ENCODE data around the gene WNT8A.

Gene WNT8A

DNA sequence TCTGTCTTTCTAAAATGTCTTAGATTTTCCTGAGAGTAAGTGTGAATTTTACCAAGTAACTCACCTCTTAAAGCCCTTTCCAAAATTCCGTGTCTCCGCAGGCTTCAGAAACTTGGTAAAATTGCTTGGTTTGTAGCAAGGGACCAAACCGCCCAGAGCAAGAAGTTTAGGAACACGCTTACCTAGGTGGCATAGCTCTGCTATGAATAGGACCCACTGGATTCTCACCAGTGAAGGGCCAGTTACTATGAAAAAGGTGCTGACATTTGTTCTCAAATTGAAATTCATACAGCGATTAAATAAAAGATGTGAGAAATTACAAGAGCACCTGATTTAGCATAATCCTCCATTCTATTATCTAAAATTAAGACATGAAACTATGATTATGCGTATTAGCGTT, 48.7 kb downstream of the WNT8A start:
- Histone ChIP-seq H3K36me3 (ENCODE audit: insufficient read depth, low read length) (no peaks in the 10 kb centered on the region), H3K4me3 (ENCODE audit: low read depth in 1 of 2, low read length in 2 of 2) (no peak overlapping the region), H2AFZ (ENCODE audit: low read depth, low read length) (no peak overlapping the region), H3K9me3 (ENCODE audit: insufficient read depth, low read length, severe bottlenecking) (no peaks in the 10 kb centered on the region), H3K9ac (ENCODE audit: low read depth, low read length) (no peak overlapping the region), H3K4me1 (ENCODE audit: insufficient read depth, low read length) (no peaks in the 10 kb centered on the region), H3K4me2 (ENCODE audit: insufficient read depth, low read length) (no peak overlapping the region), H3K79me2 (ENCODE audit: insufficient read depth, low read length) (no peaks in the 10 kb centered on the region), H3K27me3 (ENCODE audit: insufficient read depth, low read length, poor library complexity) (no peaks in the 10 kb centered on the region), H4K20me1 (ENCODE audit: insufficient read depth, low read length) (no peaks in the 10 kb centered on the region), H3K27ac (ENCODE audit: low read length) (no peak overlapping the region)
- DNase-seq (no peak), ATAC-seq (ENCODE audit: insufficient read depth, low read depth) (no peak)
- TF ChIP-seq, protein P1, sequence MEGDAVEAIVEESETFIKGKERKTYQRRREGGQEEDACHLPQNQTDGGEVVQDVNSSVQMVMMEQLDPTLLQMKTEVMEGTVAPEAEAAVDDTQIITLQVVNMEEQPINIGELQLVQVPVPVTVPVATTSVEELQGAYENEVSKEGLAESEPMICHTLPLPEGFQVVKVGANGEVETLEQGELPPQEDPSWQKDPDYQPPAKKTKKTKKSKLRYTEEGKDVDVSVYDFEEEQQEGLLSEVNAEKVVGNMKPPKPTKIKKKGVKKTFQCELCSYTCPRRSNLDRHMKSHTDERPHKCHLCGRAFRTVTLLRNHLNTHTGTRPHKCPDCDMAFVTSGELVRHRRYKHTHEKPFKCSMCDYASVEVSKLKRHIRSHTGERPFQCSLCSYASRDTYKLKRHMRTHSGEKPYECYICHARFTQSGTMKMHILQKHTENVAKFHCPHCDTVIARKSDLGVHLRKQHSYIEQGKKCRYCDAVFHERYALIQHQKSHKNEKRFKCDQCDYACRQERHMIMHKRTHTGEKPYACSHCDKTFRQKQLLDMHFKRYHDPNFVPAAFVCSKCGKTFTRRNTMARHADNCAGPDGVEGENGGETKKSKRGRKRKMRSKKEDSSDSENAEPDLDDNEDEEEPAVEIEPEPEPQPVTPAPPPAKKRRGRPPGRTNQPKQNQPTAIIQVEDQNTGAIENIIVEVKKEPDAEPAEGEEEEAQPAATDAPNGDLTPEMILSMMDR (IDR thresholded peaks at IDR 0.05; ENCODE audit: borderline replicate concordance, extremely low read depth, low read length, poor library complexity, severe bottlenecking) = no peak
- TF ChIP-seq EZH2 (IDR thresholded peaks at IDR 0.05; ENCODE audit: borderline replicate concordance, low read depth, low read length, severe bottlenecking) = no peak

GRCh38 chr5:138138949-138139780, 55.3 kb downstream of the WNT8A start, which contains the start of gene NME5:
Gene NME5 (minus strand): TSS chr5:138139428. CDS start chr5:138138780, 648 bp downstream.
- Histone ChIP-seq H3K36me3 (ENCODE audit: insufficient read depth, low read length) (no peaks in the 10 kb centered on the region), H3K79me2 (ENCODE audit: insufficient read depth, low read length) (no peaks in the 10 kb centered on the region), H4K20me1 (ENCODE audit: insufficient read depth, low read length) (no peaks in the 10 kb centered on the region), H3K9me3 (ENCODE audit: insufficient read depth, low read length, severe bottlenecking) (no peaks in the 10 kb centered on the region), H3K4me1 (ENCODE audit: insufficient read depth, low read length) (no peaks in the 10 kb centered on the region), H2AFZ (ENCODE audit: low read depth, low read length) (no peak within 1 kb of the TSS), H3K4me3 (ENCODE audit: low read depth in 1 of 2, low read length in 2 of 2) (no peak within 1 kb of the TSS), H3K9ac (ENCODE audit: low read depth, low read length) (no peak within 1 kb of the TSS), H3K27me3 (ENCODE audit: insufficient read depth, low read length, poor library complexity) (no peaks in the 10 kb centered on the region), H3K27ac (ENCODE audit: low read length) (no peak within 1 kb of the TSS), H3K4me2 (ENCODE audit: insufficient read depth, low read length) (no peak within 1 kb of the TSS)
- TF ChIP-seq EZH2 (IDR thresholded peaks at IDR 0.05; ENCODE audit: borderline replicate concordance, low read depth, low read length, severe bottlenecking) = no peak
- TF ChIP-seq, protein P1 (IDR thresholded peaks at IDR 0.05; ENCODE audit: borderline replicate concordance, extremely low read depth, low read length, poor library complexity, severe bottlenecking) = no peak
- DNase-seq (no peak), ATAC-seq (ENCODE audit: insufficient read depth, low read depth) (no peak)

DNA sequence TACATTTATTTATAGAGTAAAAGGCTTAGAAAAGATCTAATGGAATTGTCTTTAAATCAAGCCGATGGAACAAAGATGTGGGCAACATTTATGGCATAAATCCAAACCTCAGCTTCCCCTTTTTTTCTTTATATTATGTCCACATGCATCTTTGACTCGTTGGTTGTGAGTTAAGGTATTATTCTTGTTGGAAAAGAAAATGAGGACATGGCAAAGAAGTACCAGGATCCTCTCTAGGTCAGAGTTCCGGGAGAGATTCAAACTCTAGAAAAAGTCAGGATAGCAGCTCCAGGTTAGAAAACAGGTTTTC, 55.9 kb downstream of the WNT8A start:
- no peaks in the 10 kb centered on the region for H3K9me3 ChIP-seq (ENCODE audit: insufficient read depth, low read length, severe bottlenecking)
- TF ChIP-seq EZH2 (IDR thresholded peaks at IDR 0.05; ENCODE audit: borderline replicate concordance, low read depth, low read length, severe bottlenecking) = no peak
- TF ChIP-seq, protein P1 (IDR thresholded peaks at IDR 0.05; ENCODE audit: borderline replicate concordance, extremely low read depth, low read length, poor library complexity, severe bottlenecking) = no peak
- H2AFZ ChIP-seq (ENCODE audit: low read depth, low read length) = no peak overlapping the region
- no peaks in the 10 kb centered on the region for H3K79me2 ChIP-seq (ENCODE audit: insufficient read depth, low read length)
- H3K9ac ChIP-seq (ENCODE audit: low read depth, low read length) = no peak overlapping the region
- H3K4me3 ChIP-seq (ENCODE audit: low read depth in 1 of 2, low read length in 2 of 2) = no peak overlapping the region
- no peaks in the 10 kb centered on the region for H4K20me1 ChIP-seq (ENCODE audit: insufficient read depth, low read length)
- H3K27me3 ChIP-seq (ENCODE audit: insufficient read depth, low read length, poor library complexity) = no peaks in the 10 kb centered on the region
- H3K27ac ChIP-seq (ENCODE audit: low read length) = no peak overlapping the region
- no peaks in the 10 kb centered on the region for H3K4me1 ChIP-seq (ENCODE audit: insufficient read depth, low read length)
- no peaks in the 10 kb centered on the region for H3K36me3 ChIP-seq (ENCODE audit: insufficient read depth, low read length)
- DNase-seq (no peak), ATAC-seq (ENCODE audit: insufficient read depth, low read depth) (no peak)
- no peak overlapping the region for H3K4me2 ChIP-seq (ENCODE audit: insufficient read depth, low read length)
